Panc1 (cell line): ENCODE data around the gene MRE11. TPM values are rescaled to one million over a fixed set of nuclear protein-coding genes. Genes with fewer than 3 reads are reported as not detected.

Experiments
- ATAC-seq: fragments of 200-7000 bp; cut with Tn5 transposase; 2 replicates; pipeline ENCODE4 v1.9.1; 2020; ENCODE audit warnings: mild to moderate bottlenecking, moderate library complexity
- BruUV-seq: library from RNA; stranded (reverse); fragments of 400-500 nt; replicated peaks from 2 replicates; lab custom pipeline; 2021; lab: Mats Ljungman, UMichigan
- CTCF ChIA-PET: fragments of 300-600 bp; sonication (Branson Sonifier 250); formaldehyde crosslinking; loops from one replicate; lab custom pipeline; 2022; ENCODE audit warnings: antibody characterized with exemption; lab: Charles Lee
- POLR2A ChIA-PET: fragments of 300-600 bp; sonication (Branson Sonifier 250); formaldehyde crosslinking; loops from one replicate; lab custom pipeline; 2022; ENCODE audit warnings: antibody characterized with exemption; lab: Charles Lee
- DNase-seq: peaks from one replicate; pipeline ENCODE4 v3.0.0-alpha.2; 2010; ENCODE audit warnings: low read depth, low spot score
- H3K27ac ChIP-seq: 2 replicates; pipeline ENCODE4 v1.5.1; 2011; ENCODE audit warnings: mild to moderate bottlenecking, low read length, inconsistent platforms
- H3K27me3 ChIP-seq: fragments of 200-500 bp; sonication (Bioruptor generic); 2 replicates; pipeline ENCODE4 v1.6.0; 2014; ENCODE audit warnings: low read length, inconsistent platforms; ENCODE audit not compliant: control insufficient read depth, insufficient read depth
- H3K36me3 ChIP-seq: fragments of 200-500 bp; sonication (Bioruptor generic); 2 replicates; pipeline ENCODE4 v1.5.1; 2014; ENCODE audit warnings: inconsistent platforms, mild to moderate bottlenecking, low read length, moderate library complexity; ENCODE audit not compliant: control insufficient read depth, insufficient read depth
- H3K4me1 ChIP-seq: 2 replicates; pipeline ENCODE4 v1.5.1; 2011; ENCODE audit warnings: inconsistent platforms, mild to moderate bottlenecking, low read length, moderate library complexity; ENCODE audit not compliant: control insufficient read depth, insufficient read depth
- H3K4me3 ChIP-seq, 2 experiments: 2 replicates each; pipeline ENCODE4 v1.5.1; 2011 to 2012; ENCODE audit warnings: low read depth in 2 of 2, low read length in 2 of 2, mild to moderate bottlenecking in 2 of 2, inconsistent platforms in 1 of 2, moderate library complexity in 1 of 2
- H3K9me3 ChIP-seq: fragments of 200-500 bp; sonication (Bioruptor generic); 2 replicates; pipeline ENCODE4 v1.5.1; 2014; ENCODE audit warnings: low read depth, mild to moderate bottlenecking, inconsistent platforms, low read length, moderate library complexity; ENCODE audit not compliant: control insufficient read depth, insufficient read depth
- CTCF ChIP-seq: fragments of 450-650 bp; IDR thresholded peaks from 2 replicates; pipeline ENCODE4 v1.5.1; 2017; ENCODE audit warnings: mild to moderate bottlenecking
- POLR2AphosphoS5 ChIP-seq: IDR thresholded peaks from 2 replicates; pipeline ENCODE4 v1.6.1; 2012; ENCODE audit warnings: mild to moderate bottlenecking, low read depth, low read length, moderate library complexity
- REST ChIP-seq, 2 experiments: IDR thresholded peaks; 2 replicates each; pipeline ENCODE4 v1.6.1; 2011 to 2012; ENCODE audit warnings: low read depth in 2 of 2, control low read depth in 1 of 2, low read length in 1 of 2, mild to moderate bottlenecking in 1 of 2, moderate library complexity in 1 of 2; ENCODE audit not compliant: insufficient read depth in 1 of 2
- SIN3A ChIP-seq: IDR thresholded peaks from 2 replicates; pipeline ENCODE4 v1.6.1; 2012; ENCODE audit warnings: low read depth, mild to moderate bottlenecking, low read length, moderate library complexity, borderline replicate concordance; ENCODE audit not compliant: insufficient read depth
- TCF7L2 ChIP-seq: IDR thresholded peaks from 2 replicates; pipeline ENCODE4 v1.6.1; 2011; ENCODE audit warnings: mild to moderate bottlenecking, low read depth, low read length, inconsistent platforms
- in situ Hi-C: cut with HindIII; loops from 2 replicates; pipeline ENCODE4 v1.10.0; 2016; ENCODE audit warnings: low sequenced_read_pairs, low pct_unique_long_range_greater_than_20kb
- intact Hi-C: fragments of 100-400 bp; cut with micrococcal nuclease; formaldehyde crosslinking; loops from one replicate; pipeline ENCODE4 v1.10.0; 2022; ENCODE audit not compliant: unreplicated experiment
- total RNA-seq: library from RNA; stranded (reverse); gene quantifications from one replicate; pipeline ENCODE4 v1.2.1, GENCODE V29; 2021; ENCODE audit not compliant: unreplicated experiment

Gene MRE11
- total RNA-seq, 1 experiment from 2014 or later = 35.0 TPM

- ChIA-PET CTCF (no interaction called here), POLR2A (no interaction called here)
- TF ChIP-seq REST (IDR thresholded peaks at IDR 0.05; ENCODE audit: insufficient read depth in 1 of 2, low read depth in 2 of 2, low read length in 1 of 2) = no peak
- no peak for TF ChIP-seq TCF7L2
- no peak for TF ChIP-seq POLR2AphosphoS5
- no peak for TF ChIP-seq CTCF
- TF ChIP-seq SIN3A = no peak
- in situ Hi-C loops = no loop called here
- Histone ChIP-seq H3K9me3 (no peaks in the 10 kb centered on the region), H3K27me3 (no peaks in the 10 kb centered on the region), H3K4me1 (no peaks in the 10 kb centered on the region), H3K4me3 (no peak overlapping the region), H3K27ac (no peak overlapping the region), H3K36me3 (peaks cover 23% of the 10 kb centered on the region)
- ATAC-seq (no peak), DNase-seq (no peak)
- intact Hi-C loops = no loop called here
- BruUV-seq = TSS peak; percentile 5
These were observed 12.3 kb downstream of the MRE11 start for GRCh38 chr11:94481342-94481741.

GRCh38 chr11:94477624-94478023 lies 16.0 kb downstream of the MRE11 start:
- Histone ChIP-seq H3K4me1 (no peaks in the 10 kb centered on the region), H3K27ac (no peak overlapping the region), H3K4me3 (no peak overlapping the region), H3K9me3 (no peaks in the 10 kb centered on the region), H3K36me3 (peaks cover 29% of the 10 kb centered on the region), H3K27me3 (no peaks in the 10 kb centered on the region)
- intact Hi-C loops (no loop called here), in situ Hi-C loops (no loop called here)
- no peak for DNase-seq
- CTCF ChIA-PET = no interaction called here
- POLR2A ChIA-PET = no interaction called here
- ATAC-seq = no peak
- TF ChIP-seq CTCF (no peak), TCF7L2 (no peak), POLR2AphosphoS5 (no peak), REST (IDR thresholded peaks at IDR 0.05; ENCODE audit: insufficient read depth in 1 of 2, low read depth in 2 of 2, low read length in 1 of 2) (no peak), SIN3A (no peak)
- BruUV-seq = no TSS peak
